ENCODE data around the gene TCFL5.

- TF ChIP-seq POLR2A (IDR thresholded peaks at IDR 0.05) (no peak), CTCF (IDR thresholded peaks at IDR 0.05) (no peak)
Measured at GRCh38 chr20:62902926-62903615, 41.4 kb upstream of the TCFL5 start.

Data from Peyer's patch (tissue), 4 donors.